HepG2 (cell line): ENCODE measurements around the gene SIGMAR1. TPM values are rescaled to one million over a fixed set of nuclear protein-coding genes. Genes with fewer than 3 reads are reported as not detected.
A peak's percentile ranks its signal among the peaks of the same experiment; 100 is the strongest.

ENCODE experiments used
- HDAC6 ChIP-seq: fragments of 200-600 bp; sonication (generic); IDR thresholded peaks from 2 replicates; pipeline ENCODE4 v1.7.0; 2017; ENCODE audit warnings: mild to moderate bottlenecking, antibody characterized with exemption, low read length, low read depth
- KAT8 ChIP-seq: IDR thresholded peaks from 2 replicates; pipeline ENCODE4 v1.6.1; 2016; ENCODE audit warnings: missing genetic modification reagents, missing compliant biosample characterization
- NR2F2 ChIP-seq: IDR thresholded peaks from 2 replicates; pipeline ENCODE4 v1.6.1; 2012; ENCODE audit warnings: low read depth, inconsistent platforms, borderline replicate concordance
- RFXANK ChIP-seq: IDR thresholded peaks from 2 replicates; pipeline ENCODE4 v1.6.1; 2016
- SETDB1 ChIP-seq: sonication (generic); formaldehyde crosslinking; IDR thresholded peaks from 2 replicates; pipeline ENCODE4 v1.5.1; 2020; ENCODE audit warnings: missing genetic modification reagents, mild to moderate bottlenecking, borderline replicate concordance
- SIN3B ChIP-seq: fragments of 150-350 bp; IDR thresholded peaks from 2 replicates; pipeline ENCODE4 v1.6.1; 2014; ENCODE audit warnings: low read length
- SIX1 ChIP-seq: sonication (generic); formaldehyde crosslinking; IDR thresholded peaks from 2 replicates; pipeline ENCODE4 v1.4.0; 2020; ENCODE audit warnings: missing genetic modification reagents, borderline replicate concordance
- U2AF1 ChIP-seq: fragments of 200-400 bp; formaldehyde crosslinking; optimal IDR thresholded peaks from 2 replicates; pipeline ENCODE3; 2017; ENCODE audit warnings: mild to moderate bottlenecking, low read depth, low read length
- ZNF30 ChIP-seq: sonication (generic); formaldehyde crosslinking; IDR thresholded peaks from 2 replicates; pipeline ENCODE4 v1.5.0; 2020; ENCODE audit warnings: mild to moderate bottlenecking, missing genetic modification reagents
- ZNF670 ChIP-seq: sonication (generic); formaldehyde crosslinking; IDR thresholded peaks from 2 replicates; pipeline ENCODE4 v1.8.0; 2022; ENCODE audit warnings: mild to moderate bottlenecking, missing genetic modification reagents, borderline replicate concordance
- ZSCAN21 ChIP-seq: sonication (generic); formaldehyde crosslinking; IDR thresholded peaks from 2 replicates; pipeline ENCODE4 v1.8.0; 2022; ENCODE audit warnings: mild to moderate bottlenecking, missing genetic modification reagents, moderate library complexity, borderline replicate concordance
- polyA plus RNA-seq, 8 experiments: library from polyadenylated mRNA; depleted of rRNA in 3 of 8; stranded (reverse) in 7 of 8; unstranded in 1 of 8; fragments of >200 nt; fragmentation: Illumina TruSeq in 4 of 8; extraction: Trizol in 4 of 8; gene quantifications; 2 replicates each; pipeline versions ENCODE4 v1.2.1 to v1.2.3, GENCODE V29; 2011 to 2016; ENCODE audit warnings: low read depth in 4 of 8, missing spikeins in 1 of 8, mixed read lengths in 1 of 8; ENCODE audit not compliant: insufficient read depth in 1 of 8
- total RNA-seq, 5 experiments: library from RNA; depleted of rRNA; stranded (reverse); fragments of >200 nt; fragmentation: Illumina TruSeq; extraction: Trizol; gene quantifications; 2 replicates each; pipeline ENCODE4 v1.2.3, GENCODE V29; 2016; ENCODE audit warnings: low read depth in 1 of 5
- TF ChIP-seq, protein P1 (sequence below), 2 experiments: IDR thresholded peaks; 2 replicates each; pipeline ENCODE4 v1.6.1; 2011 to 2012; ENCODE audit warnings: low read length in 2 of 2, borderline replicate concordance in 1 of 2, low read depth in 1 of 2, mild to moderate bottlenecking in 1 of 2, moderate library complexity in 1 of 2
- TF ChIP-seq, protein P2 (sequence below): sonication (generic); formaldehyde crosslinking; IDR thresholded peaks from 2 replicates; pipeline ENCODE4 v1.9.0; 2021; ENCODE audit warnings: mild to moderate bottlenecking, missing genetic modification reagents
- TF ChIP-seq, protein P3 (sequence below): sonication (generic); formaldehyde crosslinking; IDR thresholded peaks from 2 replicates; pipeline ENCODE4 v1.4.0; 2020; ENCODE audit warnings: mild to moderate bottlenecking, missing genetic modification reagents
- TF ChIP-seq, protein P4 (sequence below), 2 experiments: sonication (generic) in 1 of 2; formaldehyde crosslinking in 1 of 2; IDR thresholded peaks; 2 replicates each; pipeline versions ENCODE4 v1.4.0 to v1.6.1; 2018 to 2020; ENCODE audit warnings: missing genetic modification reagents in 2 of 2, borderline replicate concordance in 1 of 2, low read depth in 1 of 2, mild to moderate bottlenecking in 1 of 2, missing biosample characterization in 1 of 2

The SIGMAR1 gene
- total and polyA plus RNA-seq, 2 of the 13 experiments (the other 11 are each of a cell fraction or from before 2014, with no cell fraction given) = 38.9 to 60.8 TPM

DNA sequence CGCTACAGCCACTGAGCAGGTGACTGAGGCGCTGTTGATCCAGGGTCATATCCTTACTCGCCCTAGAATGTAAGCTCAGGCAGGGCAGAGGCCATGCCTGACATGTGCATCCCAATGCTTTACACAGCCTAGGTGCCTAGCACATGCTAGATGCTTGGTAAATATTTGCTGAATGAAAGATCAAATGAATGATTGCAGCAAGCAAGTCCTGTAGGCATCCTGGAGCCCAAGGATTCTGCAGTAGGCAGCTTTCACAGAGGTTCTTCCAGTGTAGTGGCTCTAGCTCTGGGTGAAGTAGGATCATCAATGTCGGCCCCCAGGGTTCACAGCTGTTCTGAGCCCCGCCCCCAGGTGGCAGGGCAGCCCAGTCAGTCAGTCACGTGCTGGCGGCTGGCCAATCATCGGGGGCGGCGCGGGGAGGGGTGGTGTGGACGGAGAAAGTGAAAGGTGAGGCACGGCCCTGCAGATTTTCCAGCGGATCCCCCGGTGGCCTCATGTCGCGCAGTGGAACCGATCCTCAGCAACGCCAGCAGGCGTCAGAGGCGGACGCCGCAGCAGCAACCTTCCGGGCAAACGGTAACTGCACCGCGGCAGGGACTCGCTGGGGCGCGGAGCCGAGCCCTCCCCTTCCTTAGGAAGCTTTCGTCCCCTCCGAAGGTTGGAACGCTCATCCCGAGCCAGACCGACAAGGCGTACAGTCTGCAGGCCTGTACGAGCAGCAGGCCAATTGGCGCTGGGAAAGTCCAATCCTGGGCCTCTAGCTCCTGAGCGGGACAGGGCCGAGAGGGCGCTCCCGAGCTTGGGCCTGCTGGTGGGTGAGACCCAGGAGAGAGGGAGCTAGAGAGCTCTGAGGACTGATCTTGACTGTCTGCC is 8.9 kb upstream of the SIGMAR1 start, which contains the start of gene GALT (continued):
- TF ChIP-seq ZNF670 (CRISPR knock-in tag) (peak; percentile 68; the same call in 1 of the 2 replicates), U2AF1 (no peak), HDAC6 (no peak), ZSCAN21 (CRISPR knock-in tag) (no peak), RFXANK (CRISPR knock-in tag) (0 out of 2 replicates have a peak, but pooled peaks have one; percentile 42), SIN3B (peak; percentile 33; the same call in 1 of the 2 replicates), KAT8 (CRISPR knock-in tag) (peak; percentile 78), ZNF30 (CRISPR knock-in tag) (0 out of 2 replicates have a peak, but pooled peaks have one; percentile 28), SIX1 (no peak), SETDB1 (CRISPR knock-in tag) (no peak), NR2F2 (peak; percentile 13; the same call in 1 of the 2 replicates)
- TF ChIP-seq, protein P1, sequence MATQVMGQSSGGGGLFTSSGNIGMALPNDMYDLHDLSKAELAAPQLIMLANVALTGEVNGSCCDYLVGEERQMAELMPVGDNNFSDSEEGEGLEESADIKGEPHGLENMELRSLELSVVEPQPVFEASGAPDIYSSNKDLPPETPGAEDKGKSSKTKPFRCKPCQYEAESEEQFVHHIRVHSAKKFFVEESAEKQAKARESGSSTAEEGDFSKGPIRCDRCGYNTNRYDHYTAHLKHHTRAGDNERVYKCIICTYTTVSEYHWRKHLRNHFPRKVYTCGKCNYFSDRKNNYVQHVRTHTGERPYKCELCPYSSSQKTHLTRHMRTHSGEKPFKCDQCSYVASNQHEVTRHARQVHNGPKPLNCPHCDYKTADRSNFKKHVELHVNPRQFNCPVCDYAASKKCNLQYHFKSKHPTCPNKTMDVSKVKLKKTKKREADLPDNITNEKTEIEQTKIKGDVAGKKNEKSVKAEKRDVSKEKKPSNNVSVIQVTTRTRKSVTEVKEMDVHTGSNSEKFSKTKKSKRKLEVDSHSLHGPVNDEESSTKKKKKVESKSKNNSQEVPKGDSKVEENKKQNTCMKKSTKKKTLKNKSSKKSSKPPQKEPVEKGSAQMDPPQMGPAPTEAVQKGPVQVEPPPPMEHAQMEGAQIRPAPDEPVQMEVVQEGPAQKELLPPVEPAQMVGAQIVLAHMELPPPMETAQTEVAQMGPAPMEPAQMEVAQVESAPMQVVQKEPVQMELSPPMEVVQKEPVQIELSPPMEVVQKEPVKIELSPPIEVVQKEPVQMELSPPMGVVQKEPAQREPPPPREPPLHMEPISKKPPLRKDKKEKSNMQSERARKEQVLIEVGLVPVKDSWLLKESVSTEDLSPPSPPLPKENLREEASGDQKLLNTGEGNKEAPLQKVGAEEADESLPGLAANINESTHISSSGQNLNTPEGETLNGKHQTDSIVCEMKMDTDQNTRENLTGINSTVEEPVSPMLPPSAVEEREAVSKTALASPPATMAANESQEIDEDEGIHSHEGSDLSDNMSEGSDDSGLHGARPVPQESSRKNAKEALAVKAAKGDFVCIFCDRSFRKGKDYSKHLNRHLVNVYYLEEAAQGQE (IDR thresholded peaks at IDR 0.05; ENCODE audit: borderline replicate concordance in 1 of 2, low read depth in 1 of 2, low read length in 2 of 2) = peak in 1 of 2 experiments; percentile 33; a peak in 1 of 4 replicates
- TF ChIP-seq, protein P2, sequence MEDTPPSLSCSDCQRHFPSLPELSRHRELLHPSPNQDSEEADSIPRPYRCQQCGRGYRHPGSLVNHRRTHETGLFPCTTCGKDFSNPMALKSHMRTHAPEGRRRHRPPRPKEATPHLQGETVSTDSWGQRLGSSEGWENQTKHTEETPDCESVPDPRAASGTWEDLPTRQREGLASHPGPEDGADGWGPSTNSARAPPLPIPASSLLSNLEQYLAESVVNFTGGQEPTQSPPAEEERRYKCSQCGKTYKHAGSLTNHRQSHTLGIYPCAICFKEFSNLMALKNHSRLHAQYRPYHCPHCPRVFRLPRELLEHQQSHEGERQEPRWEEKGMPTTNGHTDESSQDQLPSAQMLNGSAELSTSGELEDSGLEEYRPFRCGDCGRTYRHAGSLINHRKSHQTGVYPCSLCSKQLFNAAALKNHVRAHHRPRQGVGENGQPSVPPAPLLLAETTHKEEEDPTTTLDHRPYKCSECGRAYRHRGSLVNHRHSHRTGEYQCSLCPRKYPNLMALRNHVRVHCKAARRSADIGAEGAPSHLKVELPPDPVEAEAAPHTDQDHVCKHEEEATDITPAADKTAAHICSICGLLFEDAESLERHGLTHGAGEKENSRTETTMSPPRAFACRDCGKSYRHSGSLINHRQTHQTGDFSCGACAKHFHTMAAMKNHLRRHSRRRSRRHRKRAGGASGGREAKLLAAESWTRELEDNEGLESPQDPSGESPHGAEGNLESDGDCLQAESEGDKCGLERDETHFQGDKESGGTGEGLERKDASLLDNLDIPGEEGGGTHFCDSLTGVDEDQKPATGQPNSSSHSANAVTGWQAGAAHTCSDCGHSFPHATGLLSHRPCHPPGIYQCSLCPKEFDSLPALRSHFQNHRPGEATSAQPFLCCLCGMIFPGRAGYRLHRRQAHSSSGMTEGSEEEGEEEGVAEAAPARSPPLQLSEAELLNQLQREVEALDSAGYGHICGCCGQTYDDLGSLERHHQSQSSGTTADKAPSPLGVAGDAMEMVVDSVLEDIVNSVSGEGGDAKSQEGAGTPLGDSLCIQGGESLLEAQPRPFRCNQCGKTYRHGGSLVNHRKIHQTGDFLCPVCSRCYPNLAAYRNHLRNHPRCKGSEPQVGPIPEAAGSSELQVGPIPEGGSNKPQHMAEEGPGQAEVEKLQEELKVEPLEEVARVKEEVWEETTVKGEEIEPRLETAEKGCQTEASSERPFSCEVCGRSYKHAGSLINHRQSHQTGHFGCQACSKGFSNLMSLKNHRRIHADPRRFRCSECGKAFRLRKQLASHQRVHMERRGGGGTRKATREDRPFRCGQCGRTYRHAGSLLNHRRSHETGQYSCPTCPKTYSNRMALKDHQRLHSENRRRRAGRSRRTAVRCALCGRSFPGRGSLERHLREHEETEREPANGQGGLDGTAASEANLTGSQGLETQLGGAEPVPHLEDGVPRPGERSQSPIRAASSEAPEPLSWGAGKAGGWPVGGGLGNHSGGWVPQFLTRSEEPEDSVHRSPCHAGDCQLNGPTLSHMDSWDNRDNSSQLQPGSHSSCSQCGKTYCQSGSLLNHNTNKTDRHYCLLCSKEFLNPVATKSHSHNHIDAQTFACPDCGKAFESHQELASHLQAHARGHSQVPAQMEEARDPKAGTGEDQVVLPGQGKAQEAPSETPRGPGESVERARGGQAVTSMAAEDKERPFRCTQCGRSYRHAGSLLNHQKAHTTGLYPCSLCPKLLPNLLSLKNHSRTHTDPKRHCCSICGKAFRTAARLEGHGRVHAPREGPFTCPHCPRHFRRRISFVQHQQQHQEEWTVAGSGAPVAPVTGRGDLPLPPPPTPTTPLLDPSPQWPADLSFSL (CRISPR knock-in tag) = peak; percentile 60; the same call in 1 of the 2 replicates
- TF ChIP-seq, protein P3, sequence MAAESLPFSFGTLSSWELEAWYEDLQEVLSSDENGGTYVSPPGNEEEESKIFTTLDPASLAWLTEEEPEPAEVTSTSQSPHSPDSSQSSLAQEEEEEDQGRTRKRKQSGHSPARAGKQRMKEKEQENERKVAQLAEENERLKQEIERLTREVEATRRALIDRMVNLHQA (CRISPR knock-in tag) = no peak
- TF ChIP-seq, protein P4, sequence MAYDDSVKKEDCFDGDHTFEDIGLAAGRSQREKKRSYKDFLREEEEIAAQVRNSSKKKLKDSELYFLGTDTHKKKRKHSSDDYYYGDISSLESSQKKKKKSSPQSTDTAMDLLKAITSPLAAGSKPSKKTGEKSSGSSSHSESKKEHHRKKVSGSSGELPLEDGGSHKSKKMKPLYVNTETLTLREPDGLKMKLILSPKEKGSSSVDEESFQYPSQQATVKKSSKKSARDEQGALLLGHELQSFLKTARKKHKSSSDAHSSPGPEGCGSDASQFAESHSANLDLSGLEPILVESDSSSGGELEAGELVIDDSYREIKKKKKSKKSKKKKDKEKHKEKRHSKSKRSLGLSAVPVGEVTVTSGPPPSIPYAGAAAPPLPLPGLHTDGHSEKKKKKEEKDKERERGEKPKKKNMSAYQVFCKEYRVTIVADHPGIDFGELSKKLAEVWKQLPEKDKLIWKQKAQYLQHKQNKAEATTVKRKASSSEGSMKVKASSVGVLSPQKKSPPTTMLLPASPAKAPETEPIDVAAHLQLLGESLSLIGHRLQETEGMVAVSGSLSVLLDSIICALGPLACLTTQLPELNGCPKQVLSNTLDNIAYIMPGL (CRISPR knock-in tag; IDR thresholded peaks at IDR 0.05; ENCODE audit: borderline replicate concordance in 1 of 2, low read depth in 1 of 2) = peak; percentile 97 to 99
